ENCODE data around the gene PDE4B.

GRCh38 chr1:65965112-65965996 is 172.7 kb downstream of the PDE4B start:
- no peak for TF ChIP-seq ZNF274 (CRISPR knock-in tag; IDR thresholded peaks at IDR 0.05)
- TF ChIP-seq, protein P1, sequence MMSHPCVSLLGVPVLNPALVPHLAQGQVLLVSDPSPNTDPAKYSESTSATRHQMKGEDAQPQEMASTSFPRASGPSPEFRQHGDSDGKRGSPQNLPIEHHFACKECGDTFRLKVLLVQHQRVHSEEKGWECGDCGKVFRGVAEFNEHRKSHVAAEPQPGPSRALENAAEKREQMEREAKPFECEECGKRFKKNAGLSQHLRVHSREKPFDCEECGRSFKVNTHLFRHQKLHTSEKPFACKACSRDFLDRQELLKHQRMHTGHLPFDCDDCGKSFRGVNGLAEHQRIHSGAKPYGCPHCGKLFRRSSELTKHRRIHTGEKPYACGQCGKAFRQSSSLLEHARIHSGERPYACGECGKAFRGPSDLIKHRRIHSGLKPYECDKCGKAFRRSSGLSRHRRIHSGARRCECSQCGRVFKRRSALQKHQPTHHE (CRISPR knock-in tag; IDR thresholded peaks at IDR 0.05; ENCODE audit: borderline replicate concordance), result no peak

Measured in HepG2 (cell line).